ENCODE data around the gene HAO2. TPM values are rescaled to one million over a fixed set of nuclear protein-coding genes. Genes with fewer than 3 reads are reported as not detected.

Gene HAO2
- total RNA-seq: not detected
- long read RNA-seq: 0 reads

DNA sequence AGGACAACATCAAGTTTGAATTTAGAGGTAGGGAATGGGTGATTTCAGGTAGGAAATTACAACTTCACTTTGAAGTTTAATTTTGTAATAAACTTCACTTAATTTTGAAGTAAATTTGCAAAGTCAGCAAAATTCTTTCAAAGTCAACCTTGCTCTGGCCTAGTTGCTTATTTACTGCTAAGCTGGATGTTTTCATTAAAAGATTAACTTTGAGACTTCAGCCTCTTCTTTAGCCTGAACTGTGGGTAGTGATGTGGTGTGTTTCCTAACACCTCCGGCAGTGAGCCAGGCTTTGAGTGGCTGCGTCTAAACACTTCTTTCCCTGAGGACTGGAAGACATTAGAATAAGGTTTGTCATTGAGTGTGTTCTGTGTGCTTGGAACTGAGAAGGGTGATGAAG lies at the start of gene HAO2:
Gene HAO2 (plus strand): TSS at position 232 of the 400 bp plus-strand sequence. CDS start 12,301 bp downstream, outside the sequence.
- H3K27ac ChIP-seq: no peak within 1 kb of the TSS
- H3K9me3 ChIP-seq: no peaks in the 10 kb centered on the region
- no peaks in the 10 kb centered on the region for H3K36me3 ChIP-seq
- TF ChIP-seq, protein P1, sequence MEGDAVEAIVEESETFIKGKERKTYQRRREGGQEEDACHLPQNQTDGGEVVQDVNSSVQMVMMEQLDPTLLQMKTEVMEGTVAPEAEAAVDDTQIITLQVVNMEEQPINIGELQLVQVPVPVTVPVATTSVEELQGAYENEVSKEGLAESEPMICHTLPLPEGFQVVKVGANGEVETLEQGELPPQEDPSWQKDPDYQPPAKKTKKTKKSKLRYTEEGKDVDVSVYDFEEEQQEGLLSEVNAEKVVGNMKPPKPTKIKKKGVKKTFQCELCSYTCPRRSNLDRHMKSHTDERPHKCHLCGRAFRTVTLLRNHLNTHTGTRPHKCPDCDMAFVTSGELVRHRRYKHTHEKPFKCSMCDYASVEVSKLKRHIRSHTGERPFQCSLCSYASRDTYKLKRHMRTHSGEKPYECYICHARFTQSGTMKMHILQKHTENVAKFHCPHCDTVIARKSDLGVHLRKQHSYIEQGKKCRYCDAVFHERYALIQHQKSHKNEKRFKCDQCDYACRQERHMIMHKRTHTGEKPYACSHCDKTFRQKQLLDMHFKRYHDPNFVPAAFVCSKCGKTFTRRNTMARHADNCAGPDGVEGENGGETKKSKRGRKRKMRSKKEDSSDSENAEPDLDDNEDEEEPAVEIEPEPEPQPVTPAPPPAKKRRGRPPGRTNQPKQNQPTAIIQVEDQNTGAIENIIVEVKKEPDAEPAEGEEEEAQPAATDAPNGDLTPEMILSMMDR (IDR thresholded peaks at IDR 0.05): no peak
- intact Hi-C loops (cut with DNase I): no loop called here
- ATAC-seq (no peak), DNase-seq (peak; percentile 52)
- H3K27me3 ChIP-seq (ENCODE audit: low read depth): no peaks in the 10 kb centered on the region
- no peak within 1 kb of the TSS for H3K4me3 ChIP-seq
- no peaks in the 10 kb centered on the region for H3K4me1 ChIP-seq

- Histone ChIP-seq H3K36me3 (no peaks in the 10 kb centered on the region), H3K27me3 (ENCODE audit: low read depth) (no peaks in the 10 kb centered on the region), H3K4me1 (no peaks in the 10 kb centered on the region), H3K9me3 (no peaks in the 10 kb centered on the region), H3K27ac (no peak overlapping the region), H3K4me3 (no peak overlapping the region)
- DNase-seq: no peak
- intact Hi-C loops (cut with DNase I): no loop called here
- ATAC-seq: no peak
- TF ChIP-seq, protein P1 (IDR thresholded peaks at IDR 0.05): no peak
Measured at GRCh38 chr1:119320100-119320499, 48.5 kb upstream of the HAO2 start.

DNA sequence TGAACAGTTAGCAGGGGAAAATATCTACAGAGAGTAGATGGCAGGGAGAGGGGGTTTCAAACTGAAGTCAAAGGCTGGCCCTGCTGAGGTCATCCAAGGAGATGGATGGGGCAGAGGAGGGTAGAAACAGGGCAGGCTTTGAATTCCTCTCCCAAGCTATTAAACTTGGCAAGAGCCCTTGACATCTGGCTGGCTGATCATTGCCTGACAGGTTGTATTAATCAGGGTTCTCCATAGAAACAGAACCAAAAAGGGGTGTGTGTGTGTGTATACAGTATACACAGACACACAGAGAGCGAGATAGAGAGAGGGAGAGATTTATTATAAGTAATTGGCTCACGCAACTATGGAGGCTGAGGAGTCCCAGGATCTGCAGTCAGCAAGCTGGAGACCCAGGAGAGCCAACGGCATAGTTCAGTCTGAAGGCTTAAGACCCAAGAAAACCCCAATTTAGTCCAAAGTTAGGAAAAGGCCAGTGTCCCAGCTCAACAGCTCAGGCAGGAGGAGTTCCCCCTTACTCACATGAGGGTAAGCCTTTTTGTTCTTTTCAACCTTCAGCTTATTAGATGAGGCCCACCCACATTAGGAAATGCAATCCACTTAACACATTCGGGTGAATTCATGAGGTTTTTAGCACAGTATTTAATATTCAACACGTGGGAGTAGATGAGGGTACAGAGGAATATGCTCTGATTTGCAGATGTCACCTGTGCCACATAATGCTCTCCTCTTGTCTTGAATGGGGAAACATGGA lies 46.7 kb upstream of the HAO2 start:
- ATAC-seq: no peak
- H3K27me3 ChIP-seq (ENCODE audit: low read depth): no peaks in the 10 kb centered on the region

DNA sequence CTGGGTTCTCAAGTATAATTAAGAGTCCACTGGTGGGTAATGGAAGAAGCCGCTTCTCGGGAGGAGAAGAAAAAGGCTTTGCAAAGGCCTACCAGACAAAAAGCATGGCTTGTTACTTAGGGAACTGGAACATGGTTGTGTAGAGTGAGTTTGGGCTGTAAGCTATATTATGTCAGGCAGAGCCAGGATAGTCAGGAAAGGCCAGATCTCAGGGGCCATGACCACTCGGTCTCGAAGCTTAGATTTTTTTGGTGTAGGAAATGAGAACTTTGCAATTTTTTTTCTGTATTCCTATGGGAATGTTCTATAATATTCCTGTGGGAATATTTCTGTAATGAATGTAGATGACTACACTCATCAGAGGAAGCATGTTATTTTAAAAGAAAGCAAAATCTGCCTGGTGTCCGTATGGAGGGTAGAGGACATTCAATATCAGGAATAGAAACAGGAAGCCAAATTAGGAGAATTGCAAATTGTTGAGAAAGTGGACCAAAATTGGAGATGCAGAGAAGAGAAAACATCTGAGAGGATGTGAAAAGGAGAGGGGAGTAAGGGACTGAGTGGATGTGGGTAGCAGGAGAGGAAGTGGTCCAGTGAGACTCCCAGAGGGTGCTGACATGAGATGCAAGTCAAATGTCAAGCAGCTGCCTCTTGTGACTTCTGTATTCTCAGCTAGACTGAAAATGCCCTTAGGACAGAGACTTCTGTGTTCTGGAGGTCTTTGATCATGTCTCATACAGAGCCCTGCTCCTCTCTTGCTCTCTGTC lies 45.2 kb upstream of the HAO2 start:
- no peaks in the 10 kb centered on the region for H3K36me3 ChIP-seq
- no peak overlapping the region for H3K27ac ChIP-seq
- ATAC-seq: no peak
- TF ChIP-seq, protein P1 (IDR thresholded peaks at IDR 0.05): no peak
- H3K4me1 ChIP-seq: peaks cover 14% of the 10 kb centered on the region
- intact Hi-C loops (cut with DNase I): no loop called here
- H3K27me3 ChIP-seq (ENCODE audit: low read depth): peaks cover 6% of the 10 kb centered on the region
- H3K4me3 ChIP-seq: no peak overlapping the region
- DNase-seq: no peak
- H3K9me3 ChIP-seq: no peaks in the 10 kb centered on the region

More for the DNA sequence above, 46.7 kb upstream of the HAO2 start:
- Histone ChIP-seq H3K27ac (no peak overlapping the region), H3K4me3 (no peak overlapping the region), H3K9me3 (no peaks in the 10 kb centered on the region), H3K4me1 (peaks cover 2% of the 10 kb centered on the region), H3K36me3 (no peaks in the 10 kb centered on the region)
- intact Hi-C loops (cut with DNase I): no loop called here
- DNase-seq: no peak
- TF ChIP-seq, protein P1 (IDR thresholded peaks at IDR 0.05): no peak

DNA sequence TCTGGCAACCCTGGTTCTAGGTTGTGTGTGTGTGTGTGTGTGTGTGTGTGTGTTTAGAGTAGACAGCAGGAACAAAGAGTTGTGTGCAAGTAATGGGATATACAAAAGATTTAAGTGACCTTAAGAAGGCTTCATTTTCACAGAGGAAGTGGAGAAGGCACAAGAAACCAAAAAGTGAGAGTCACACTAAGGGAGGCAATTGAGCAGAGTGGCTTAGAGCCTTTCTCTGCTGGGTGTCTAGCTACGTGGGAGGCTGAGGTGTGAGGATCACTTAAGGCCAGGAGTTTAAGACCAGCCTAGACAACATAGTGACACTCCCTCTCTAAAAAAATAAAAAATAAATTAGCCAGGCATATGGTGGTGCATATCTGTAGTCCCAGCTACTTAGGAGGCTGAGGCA lies 44.4 kb upstream of the HAO2 start:
- Histone ChIP-seq H3K9me3 (no peaks in the 10 kb centered on the region), H3K4me3 (no peak overlapping the region), H3K27ac (no peak overlapping the region), H3K4me1 (peaks cover 14% of the 10 kb centered on the region), H3K36me3 (no peaks in the 10 kb centered on the region), H3K27me3 (ENCODE audit: low read depth) (peaks cover 6% of the 10 kb centered on the region)
- ATAC-seq: no peak
- intact Hi-C loops (cut with DNase I): no loop called here
- no peak for DNase-seq
- TF ChIP-seq, protein P1 (IDR thresholded peaks at IDR 0.05): no peak
